ENCODE data around the gene DOK4. TPM values are rescaled to one million over a fixed set of nuclear protein-coding genes. Genes with fewer than 3 reads are reported as not detected.

The DOK4 gene
- total and polyA plus RNA-seq, 2 donors (not counting 3 experiments of a cell fraction or from before 2014, with no cell fraction given), result 22.3 to 23.4 TPM

- peak overlapping the region; percentile 93 for H2AFZ ChIP-seq (ENCODE audit: low read depth, low read length)
- no peaks in the 10 kb centered on the region for H3K27me3 ChIP-seq (ENCODE audit: control insufficient read depth in 2 of 2, insufficient read depth in 2 of 2, low read length in 2 of 2)
- H3K4me3 ChIP-seq (replicated peaks in 1 of 3; ENCODE audit: insufficient read depth in 1 of 3, low read depth in 1 of 3, low read length in 3 of 3), result peak overlapping the region; percentile 38 to 69 (median 68)
- no peak overlapping the region for H3K9ac ChIP-seq (replicated peaks; ENCODE audit: extremely low read depth, insufficient read depth, low read length)
- no peaks in the 10 kb centered on the region for H3K9me3 ChIP-seq (replicated peaks; ENCODE audit: control insufficient read depth, insufficient read depth, low read length)
- H3K9me1 ChIP-seq (replicated peaks; ENCODE audit: control insufficient read depth, extremely low read depth, insufficient read depth, low read length), result no peaks in the 10 kb centered on the region
- ChIA-PET CTCF (interaction anchor here (1.1 to 3.0 kb wide), 4 partner anchors 16 to 41 kb away, joined by 3 to 21 read pairs (median 3); partner anchors contain the start of genes CIAPIN1, COQ9 and POLR2C), POLR2A (no interaction called here)
- no TSS peak for BruUV-seq (replicated peaks)
- peak; percentile 21 for DNase-seq (ENCODE audit: low read depth, low spot score)
- intact Hi-C loops (cut with micrococcal nuclease) (loop anchor here (10.0 kb wide), 1 partner anchor 166 kb away; no protein-coding TSS in a partner anchor), dilution Hi-C loops (cut with MboI; ENCODE audit: extremely low pct_ligation_motif_present, low sequenced_read_pairs) (no loop called here)
- FAIRE-seq, result peak; percentile 12
- no peak overlapping the region for H3K27ac ChIP-seq (ENCODE audit: insufficient read depth, low read depth, low read length)
- peak overlapping the region; percentile 87 for H3K4me2 ChIP-seq (ENCODE audit: insufficient read depth, low read length)
- no peaks in the 10 kb centered on the region for H4K20me1 ChIP-seq (replicated peaks; ENCODE audit: control insufficient read depth, extremely low read depth, insufficient read depth, low read length)
- H3K36me3 ChIP-seq (ENCODE audit: control insufficient read depth in 2 of 2, extremely low read depth in 1 of 2, insufficient read depth in 2 of 2, low read length in 2 of 2), result peaks cover 0 to 9% of the 10 kb centered on the region in 2 experiments
- peaks cover 28% of the 10 kb centered on the region for H3K4me1 ChIP-seq (ENCODE audit: control insufficient read depth, extremely low read depth, insufficient read depth, low read length)
- TF ChIP-seq, protein P1, sequence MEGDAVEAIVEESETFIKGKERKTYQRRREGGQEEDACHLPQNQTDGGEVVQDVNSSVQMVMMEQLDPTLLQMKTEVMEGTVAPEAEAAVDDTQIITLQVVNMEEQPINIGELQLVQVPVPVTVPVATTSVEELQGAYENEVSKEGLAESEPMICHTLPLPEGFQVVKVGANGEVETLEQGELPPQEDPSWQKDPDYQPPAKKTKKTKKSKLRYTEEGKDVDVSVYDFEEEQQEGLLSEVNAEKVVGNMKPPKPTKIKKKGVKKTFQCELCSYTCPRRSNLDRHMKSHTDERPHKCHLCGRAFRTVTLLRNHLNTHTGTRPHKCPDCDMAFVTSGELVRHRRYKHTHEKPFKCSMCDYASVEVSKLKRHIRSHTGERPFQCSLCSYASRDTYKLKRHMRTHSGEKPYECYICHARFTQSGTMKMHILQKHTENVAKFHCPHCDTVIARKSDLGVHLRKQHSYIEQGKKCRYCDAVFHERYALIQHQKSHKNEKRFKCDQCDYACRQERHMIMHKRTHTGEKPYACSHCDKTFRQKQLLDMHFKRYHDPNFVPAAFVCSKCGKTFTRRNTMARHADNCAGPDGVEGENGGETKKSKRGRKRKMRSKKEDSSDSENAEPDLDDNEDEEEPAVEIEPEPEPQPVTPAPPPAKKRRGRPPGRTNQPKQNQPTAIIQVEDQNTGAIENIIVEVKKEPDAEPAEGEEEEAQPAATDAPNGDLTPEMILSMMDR (IDR thresholded peaks at IDR 0.05; ENCODE audit: extremely low read depth in 1 of 2, insufficient read depth in 1 of 2, low read depth in 1 of 2, low read length in 2 of 2), result no peak
- TF ChIP-seq GATA2 (IDR thresholded peaks at IDR 0.05; ENCODE audit: insufficient read depth, insufficient read length, low read depth, low read length) (no peak), MYC (IDR thresholded peaks at IDR 0.05; ENCODE audit: low read depth, low read length) (no peak), JUN (IDR thresholded peaks at IDR 0.05; ENCODE audit: borderline replicate concordance, insufficient read depth, insufficient read length, low read depth) (no peak), MAX (IDR thresholded peaks at IDR 0.05; ENCODE audit: insufficient read depth, insufficient read length) (no peak), EZH2 (IDR thresholded peaks at IDR 0.05; ENCODE audit: borderline replicate concordance, low read depth, low read length, severe bottlenecking) (no peak), POLR2A (IDR thresholded peaks at IDR 0.05; ENCODE audit: low read depth, low read length) (no peak), FOS (IDR thresholded peaks at IDR 0.05; ENCODE audit: borderline replicate concordance, insufficient read depth, low read length) (no peak), POLR2AphosphoS5 (IDR thresholded peaks at IDR 0.05; ENCODE audit: insufficient read depth, low read depth, low read length) (no peak)
- H3K79me2 ChIP-seq (ENCODE audit: control insufficient read depth, insufficient read depth, low read length), result peaks cover 15% of the 10 kb centered on the region
Observed at GRCh38 chr16:57478396-57479204, 7.7 kb downstream of the DOK4 start.

All from endothelial cell of umbilical vein (primary cell).